H1 (cell line): ENCODE results near the gene MPV17. TPM values are rescaled to one million over a fixed set of nuclear protein-coding genes. Genes with fewer than 3 reads are reported as not detected.
A peak's percentile ranks its signal among the peaks of the same experiment; 100 is the strongest.
"Not testable (repeated sequence)": the region's sequence is repeated elsewhere in the genome, so short reads cannot be mapped to it uniquely, and the experiment has no call there.

Experiments
- CTCF ChIA-PET: fragments of 300-600 bp; sonication (Branson Sonifier 250); formaldehyde crosslinking; loops from one replicate; lab custom pipeline; 2021; ENCODE audit not compliant: partially characterized antibody; lab: Charles Lee
- POLR2A ChIA-PET: fragments of 300-600 bp; sonication (Branson Sonifier 250); formaldehyde crosslinking; loops from one replicate; lab custom pipeline; 2021; ENCODE audit warnings: inconsistent platforms; ENCODE audit not compliant: partially characterized antibody; lab: Charles Lee
- DNase-seq, 2 experiments: peaks; one replicate each; pipeline versions ENCODE4 v3.0.0 to v3.0.0-alpha.2; 2010 to 2022; ENCODE audit warnings: low spot score in 2 of 2, low read depth in 1 of 2, mixed read lengths in 1 of 2
- FAIRE-seq: peaks from 2 replicates; lab custom pipeline; 2011; peaks lifted over from hg19 to GRCh38; lab: Jason Lieb, UNC
- H2AFZ ChIP-seq: 2 replicates; pipeline ENCODE4 v1.8.1; 2012; ENCODE audit warnings: low read length, inconsistent platforms
- H2AK5ac ChIP-seq: 2 replicates; pipeline ENCODE4 v1.6.1; 2013; ENCODE audit warnings: low read depth, low read length
- H2BK120ac ChIP-seq: replicated peaks from 2 replicates; pipeline ENCODE3; 2013; ENCODE audit warnings: low read depth, low read length, inconsistent platforms
- H2BK12ac ChIP-seq: 2 replicates; pipeline ENCODE4 v1.6.1; 2013; ENCODE audit warnings: low read depth, low read length
- H2BK15ac ChIP-seq: 2 replicates; pipeline ENCODE4 v1.6.1; 2013; ENCODE audit warnings: low read length
- H2BK20ac ChIP-seq: 2 replicates; pipeline ENCODE4 v1.6.1; 2013; ENCODE audit warnings: low read length
- H2BK5ac ChIP-seq: 2 replicates; pipeline ENCODE4 v1.6.1; 2013; ENCODE audit warnings: low read depth, low read length
- H3K14ac ChIP-seq: 2 replicates; pipeline ENCODE4 v1.6.1; 2013; ENCODE audit warnings: inconsistent platforms; ENCODE audit not compliant: insufficient read length
- H3K18ac ChIP-seq: 2 replicates; pipeline ENCODE4 v1.6.1; 2013; ENCODE audit warnings: low read length; ENCODE audit errors: extremely low read depth
- H3K23ac ChIP-seq: 2 replicates; pipeline ENCODE4 v1.6.1; 2013; ENCODE audit warnings: inconsistent platforms; ENCODE audit not compliant: insufficient read length
- H3K23me2 ChIP-seq: 2 replicates; pipeline ENCODE4 v1.6.1; 2013; ENCODE audit warnings: low read depth, low read length
- H3K27ac ChIP-seq: 2 replicates; pipeline ENCODE4 v1.6.1; 2011; ENCODE audit warnings: low read depth, low read length, inconsistent platforms
- H3K27me3 ChIP-seq, 4 experiments: replicated peaks in 1 of 4; 1 replicate in 1 of 4; 2 replicates in 3 of 4; pipeline versions ENCODE4 v1.6.1 to v1.8.1; 2011 to 2013; ENCODE audit warnings: low read length in 3 of 4, mild to moderate bottlenecking in 3 of 4, inconsistent platforms in 2 of 4, mixed read lengths in 2 of 4, moderate library complexity in 1 of 4; ENCODE audit not compliant: control insufficient read depth in 3 of 4, insufficient read depth in 3 of 4; ENCODE audit errors: extremely low read depth in 1 of 4
- H3K36me3 ChIP-seq, 4 experiments: 2 replicates each; pipeline versions ENCODE4 v1.6.1 to v1.8.1; 2011 to 2013; ENCODE audit warnings: mild to moderate bottlenecking in 4 of 4, low read length in 3 of 4, moderate library complexity in 2 of 4, control low read depth in 1 of 4, inconsistent platforms in 1 of 4; ENCODE audit not compliant: insufficient read depth in 4 of 4, control insufficient read depth in 2 of 4
- H3K4ac ChIP-seq: replicated peaks from 2 replicates; pipeline ENCODE3; 2013; ENCODE audit warnings: low read length, low read depth, mixed read lengths, inconsistent platforms; ENCODE audit not compliant: insufficient read length
- H3K4me1 ChIP-seq, 4 experiments: replicated peaks in 1 of 4; 1 replicate in 1 of 4; 2 replicates in 3 of 4; pipeline versions ENCODE4 v1.6.1 to v1.8.1; 2011 to 2013; ENCODE audit warnings: low read length in 3 of 4, inconsistent platforms in 2 of 4, mixed read lengths in 1 of 4; ENCODE audit not compliant: insufficient read depth in 4 of 4, control insufficient read depth in 3 of 4
- H3K4me2 ChIP-seq, 2 experiments: 2 replicates each; pipeline versions ENCODE4 v1.6.1 to v1.8.1; 2011 to 2013; ENCODE audit warnings: low read depth in 2 of 2, low read length in 2 of 2, control low read depth in 1 of 2, inconsistent platforms in 1 of 2, mild to moderate bottlenecking in 1 of 2; ENCODE audit not compliant: insufficient read depth in 1 of 2
- H3K4me3 ChIP-seq, 4 experiments: fragments of 200-600, 300-600 bp in 1 of 4; sonication (generic), shearing (Covaris generic), sonication (Bioruptor Twin) in 1 of 4; 2 replicates each; pipeline versions ENCODE4 v1.5.1 to v1.8.1; 2011 to 2016; ENCODE audit warnings: low read length in 4 of 4, low read depth in 3 of 4, control low read depth in 2 of 4, inconsistent platforms in 2 of 4, mild to moderate bottlenecking in 2 of 4, mixed read lengths in 1 of 4, moderate library complexity in 1 of 4; ENCODE audit not compliant: insufficient read depth in 2 of 4; ENCODE audit errors: extremely low read depth in 1 of 4
- H3K56ac ChIP-seq: replicated peaks from 2 replicates; pipeline ENCODE3; 2013; ENCODE audit warnings: low read depth, mild to moderate bottlenecking, mixed read lengths, low read length, inconsistent platforms; ENCODE audit not compliant: insufficient read length
- H3K79me1 ChIP-seq: 2 replicates; pipeline ENCODE4 v1.6.1; 2013; ENCODE audit warnings: low read depth, low read length, control low read depth
- H3K79me2 ChIP-seq, 2 experiments: 2 replicates each; pipeline versions ENCODE4 v1.6.1 to v1.8.1; 2012 to 2013; ENCODE audit warnings: low read length in 2 of 2, mild to moderate bottlenecking in 2 of 2, inconsistent platforms in 1 of 2; ENCODE audit not compliant: insufficient read depth in 2 of 2, control insufficient read depth in 1 of 2
- H3K9ac ChIP-seq, 4 experiments: replicated peaks in 1 of 4; 1 replicate in 1 of 4; 2 replicates in 3 of 4; pipeline versions ENCODE4 v1.6.1 to v1.8.1; 2011 to 2013; ENCODE audit warnings: low read depth in 3 of 4, low read length in 3 of 4, control low read depth in 2 of 4, mild to moderate bottlenecking in 2 of 4, moderate library complexity in 2 of 4, inconsistent platforms in 1 of 4; ENCODE audit errors: extremely low read depth in 1 of 4
- H3K9me3 ChIP-seq, 2 experiments: 2 replicates each; pipeline versions ENCODE4 v1.6.1 to v1.8.1; 2012 to 2013; ENCODE audit warnings: mild to moderate bottlenecking in 2 of 2, moderate library complexity in 2 of 2, control low read depth in 1 of 2, inconsistent platforms in 1 of 2, low read depth in 1 of 2, low read length in 1 of 2, mixed read lengths in 1 of 2; ENCODE audit not compliant: insufficient read depth in 2 of 2
- H4K20me1 ChIP-seq, 2 experiments: replicated peaks in 1 of 2; 2 replicates each; pipeline versions ENCODE3 to v1.8.1; 2011 to 2013; ENCODE audit warnings: inconsistent platforms in 2 of 2, low read length in 2 of 2, mild to moderate bottlenecking in 1 of 2; ENCODE audit not compliant: insufficient read depth in 2 of 2, control insufficient read depth in 1 of 2
- H4K5ac ChIP-seq: 2 replicates; pipeline ENCODE4 v1.6.1; 2013; ENCODE audit warnings: low read length, low read depth, mixed read lengths, inconsistent platforms; ENCODE audit not compliant: insufficient read length
- H4K8ac ChIP-seq: 2 replicates; pipeline ENCODE4 v1.8.0; 2013; ENCODE audit warnings: mild to moderate bottlenecking, moderate library complexity, low read length, inconsistent platforms; ENCODE audit not compliant: insufficient read depth; ENCODE audit errors: extremely low read depth
- H4K91ac ChIP-seq: replicated peaks from 2 replicates; pipeline ENCODE3; 2013; ENCODE audit warnings: low read length, mixed read lengths, inconsistent platforms; ENCODE audit not compliant: insufficient read length
- WGBS, 2 experiments: shearing (Covaris generic) in 1 of 2; methylation state at CpG; one replicate each; pipeline versions ENCODE4 v1.1.6 to v1.1.7; 2013 to 2015; ENCODE audit warnings: low lambda C conversion rate in 2 of 2, mixed read lengths in 2 of 2, inconsistent platforms in 1 of 2, low coverage in 1 of 2, missing lambda C conversion rate in 1 of 2; ENCODE audit not compliant: insufficient replicate concordance in 2 of 2, insufficient coverage in 1 of 2, insufficient read length in 1 of 2; ENCODE audit errors: extremely low coverage in 1 of 2, missing lambda C conversion rate in 1 of 2; 5-methylcytosine and 5-hydroxymethylcytosine counted together
- polyA plus RNA-seq, 7 experiments: library from polyadenylated mRNA; depleted of rRNA in 3 of 7; stranded (reverse) in 5 of 7; unstranded in 2 of 7; fragments of >200 nt in 5 of 7; fragments of 200-250 nt in 2 of 7; gene quantifications; 1 replicate in 5 of 7; 2 replicates in 1 of 7; 4 replicates in 1 of 7; pipeline versions ENCODE4 v1.2.1 to v1.2.3, GENCODE V29; 2011 to 2013; ENCODE audit warnings: missing spikeins in 2 of 7, mixed read lengths in 2 of 7
- total RNA-seq: library from RNA; stranded (reverse); fragmentation: NEBNext Ultra II Directional; extraction: Animal tissue kit (Norgen Biotek cat#: 25700); gene quantifications from 2 replicates; pipeline ENCODE4 v1.2.1, GENCODE V29; 2021

MPV17 gene
- total and polyA plus RNA-seq, 2 of the 8 experiments (the other 6 are each of a cell fraction or from before 2014, with no cell fraction given) = 45.2 to 181 TPM

DNA sequence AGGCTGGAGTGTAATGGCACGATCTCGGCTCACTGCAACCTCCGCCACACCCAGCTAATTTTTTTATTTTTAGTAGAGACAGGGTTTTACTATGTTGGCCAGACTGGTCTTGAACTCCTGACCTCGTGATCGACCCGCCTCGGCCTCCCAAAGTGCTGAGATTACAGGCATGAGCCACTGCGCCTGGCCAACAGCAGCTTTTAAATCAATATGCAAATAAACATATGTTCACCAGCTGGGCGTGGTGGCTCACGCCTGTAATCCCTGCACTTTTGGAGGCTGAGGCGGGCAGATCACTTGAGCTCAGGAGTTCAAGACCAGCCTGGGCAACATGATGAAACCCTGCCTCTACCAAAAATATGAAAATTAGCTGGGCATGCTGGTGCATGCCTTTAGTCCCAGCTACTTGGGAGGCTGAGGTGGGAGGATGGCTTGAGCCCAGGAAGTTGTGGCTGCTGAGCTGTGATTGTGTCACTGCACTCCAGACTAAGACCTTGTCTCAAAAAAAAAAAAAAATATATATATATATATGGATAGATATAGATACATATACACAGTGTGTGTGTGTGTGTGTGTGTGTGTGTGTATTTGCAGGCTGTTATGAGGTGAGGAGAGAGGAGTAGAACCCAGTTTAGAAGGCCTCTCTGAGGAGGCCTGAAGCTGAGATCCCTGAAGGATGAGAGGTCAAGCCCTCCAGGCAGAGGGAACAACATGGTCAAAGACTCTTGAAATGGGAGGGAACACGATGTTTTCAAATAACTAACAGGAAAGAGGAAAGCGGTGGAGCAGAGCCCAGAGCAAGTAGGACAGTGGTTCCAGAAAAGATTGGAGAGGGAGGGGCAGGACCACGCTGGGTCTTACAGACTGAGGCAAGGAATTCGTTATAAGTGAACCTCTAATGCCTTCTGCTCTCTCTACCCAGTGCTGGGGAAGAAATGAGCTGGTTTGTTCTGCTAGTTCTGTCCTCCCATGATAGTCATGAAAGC is 50.1 kb downstream of the MPV17 start:
- not testable (repeated sequence) for H3K9ac ChIP-seq, H2BK15ac ChIP-seq, H3K4me3 ChIP-seq, FAIRE-seq, H3K9me3 ChIP-seq, H4K91ac ChIP-seq, H4K20me1 ChIP-seq, H2AK5ac ChIP-seq, H3K79me2 ChIP-seq, H3K4me2 ChIP-seq, H2BK120ac ChIP-seq, H3K18ac ChIP-seq, H3K36me3 ChIP-seq, DNase-seq, H3K79me1 ChIP-seq, H4K8ac ChIP-seq, H3K4ac ChIP-seq, H3K27me3 ChIP-seq, H4K5ac ChIP-seq, H2BK5ac ChIP-seq, H3K56ac ChIP-seq, H3K23ac ChIP-seq, H2AFZ ChIP-seq, H3K14ac ChIP-seq, H2BK12ac ChIP-seq, H3K4me1 ChIP-seq, H3K23me2 ChIP-seq, H3K27ac ChIP-seq
- 0 out of 2 replicates have a peak overlapping the region, but pooled peaks have one; percentile 3 for H2BK20ac ChIP-seq
- 83% methylated on average over 13 of the region's 15 CpGs; no CpG with 5 or more reads in 1 of the 2 experiments for WGBS, 2 experiments
- ChIA-PET POLR2A (interaction anchor here (1.0 to 4.9 kb wide), 9 partner anchors 9 to 49 kb away, joined by 3 to 22 read pairs (median 4); partner anchors contain the start of genes SLC30A3, TRIM54 and UCN), CTCF (interaction anchor here (0.6 to 14.1 kb wide), 15 partner anchors 8 to 102 kb away, joined by 3 to 288 read pairs (median 7); partner anchors contain the start of genes DNAJC5G, SLC30A3, TRIM54 and UCN)
